PC-3 (cell line): Measurements from ENCODE around the gene CHRM4. TPM values are rescaled to one million over a fixed set of nuclear protein-coding genes. Genes with fewer than 3 reads are reported as not detected.

Experiments
- ATAC-seq: fragments of 200-7000 bp; cut with Tn5 transposase; 2 replicates; pipeline ENCODE4 v1.9.1; 2020; ENCODE audit warnings: mild to moderate bottlenecking, moderate library complexity
- BruUV-seq: library from RNA; stranded (reverse); fragments of 400-500 nt; replicated peaks from 2 replicates; lab custom pipeline; 2021; lab: Mats Ljungman, UMichigan
- CTCF ChIA-PET: fragments of 300-600 bp; sonication (Branson Sonifier 250); formaldehyde crosslinking; loops from one replicate; lab custom pipeline; 2022; ENCODE audit warnings: antibody characterized with exemption; lab: Charles Lee
- POLR2A ChIA-PET: fragments of 300-600 bp; sonication (Branson Sonifier 250); formaldehyde crosslinking; loops from one replicate; lab custom pipeline; 2022; ENCODE audit warnings: antibody characterized with exemption; ENCODE audit not compliant: unreplicated experiment; lab: Charles Lee
- DNase-seq: peaks from one replicate; pipeline ENCODE4 v3.0.0-alpha.2; 2015
- H2AFZ ChIP-seq: fragments of 300-600 bp; sonication (generic); 2 replicates; pipeline ENCODE4 v1.6.0; 2016; ENCODE audit warnings: antibody characterized with exemption, low read length
- H3F3A ChIP-seq: fragments of 300-600 bp; sonication (generic); one replicate; pipeline ENCODE4 v1.6.0; 2017; ENCODE audit warnings: antibody characterized with exemption, low read length, control low read depth, mild to moderate bottlenecking; ENCODE audit not compliant: unreplicated experiment
- H3K27ac ChIP-seq: fragments of 300-600 bp; sonication (generic); 2 replicates; pipeline ENCODE4 v1.5.1; 2016; ENCODE audit warnings: mild to moderate bottlenecking, low read length
- H3K27me3 ChIP-seq: fragments of 300-600 bp; sonication (generic); 2 replicates; pipeline ENCODE4 v1.6.1; 2016; ENCODE audit warnings: low read length, mixed read lengths
- H3K36me3 ChIP-seq: fragments of 300-600 bp; sonication (generic); 2 replicates; pipeline ENCODE4 v1.6.1; 2016; ENCODE audit warnings: low read depth, mixed run types, low read length, mixed read lengths
- H3K4me1 ChIP-seq: fragments of 300-600 bp; sonication (generic); 2 replicates; pipeline ENCODE4 v1.5.1; 2016; ENCODE audit warnings: low read length; ENCODE audit not compliant: insufficient read depth
- H3K4me2 ChIP-seq: fragments of 300-600 bp; sonication (generic); 2 replicates; pipeline ENCODE4 v1.6.0; 2016; ENCODE audit warnings: low read length
- H3K4me3 ChIP-seq: fragments of 300-600 bp; sonication (generic); 2 replicates; pipeline ENCODE4 v1.5.1; 2016; ENCODE audit warnings: mild to moderate bottlenecking, low read length, mixed read lengths
- H3K79me2 ChIP-seq: fragments of 300-600 bp; sonication (generic); 2 replicates; pipeline ENCODE4 v1.6.1; 2017; ENCODE audit warnings: low read length, mixed read lengths
- H3K9ac ChIP-seq: fragments of 300-600 bp; sonication (generic); 2 replicates; pipeline ENCODE4 v1.6.0; 2016; ENCODE audit warnings: mild to moderate bottlenecking, low read length
- H3K9me2 ChIP-seq: fragments of 300-600 bp; sonication (generic); replicated peaks from 2 replicates; pipeline ENCODE4 v1.6.1; 2016; ENCODE audit warnings: mixed run types, low read length, mixed read lengths
- H3K9me3 ChIP-seq: fragments of 300-600 bp; sonication (generic); 2 replicates; pipeline ENCODE4 v1.6.1; 2016; ENCODE audit warnings: low read length, mixed read lengths
- H4K20me1 ChIP-seq: fragments of 300-600 bp; sonication (generic); 2 replicates; pipeline ENCODE4 v1.6.1; 2016; ENCODE audit warnings: low read length, mixed read lengths
- EZH2 ChIP-seq: fragments of 300-600 bp; sonication (generic); IDR thresholded peaks from one replicate; pipeline ENCODE4 v1.6.1; 2017; ENCODE audit warnings: antibody characterized with exemption, mild to moderate bottlenecking, low read length; ENCODE audit not compliant: unreplicated experiment
- EZH2phosphoT487 ChIP-seq: fragments of 300-600 bp; sonication (generic); IDR thresholded peaks from 2 replicates; pipeline ENCODE4 v1.6.1; 2018; ENCODE audit warnings: mild to moderate bottlenecking, antibody characterized with exemption, low read length, borderline replicate concordance
- intact Hi-C: fragments of 100-400 bp; cut with micrococcal nuclease; formaldehyde crosslinking; loops from 2 replicates; pipeline ENCODE4 v1.9.0; 2023
- total RNA-seq: library from RNA; depleted of rRNA; stranded (reverse); fragments of >200 nt; gene quantifications from 2 replicates; pipeline ENCODE4 v1.2.3, GENCODE V29; 2014
- TF ChIP-seq, protein P1 (sequence below): fragments of 300-600 bp; sonication (generic); conservative IDR thresholded peaks from 2 replicates; pipeline ENCODE4 v1.5.1; 2017; ENCODE audit warnings: antibody characterized with exemption, low read depth, mild to moderate bottlenecking, low read length

The CHRM4 gene
- total RNA-seq, 1 experiment from 2014 or later, result not detected

GRCh38 chr11:46337626-46338345 lies 53.8 kb downstream of the CHRM4 start:
- Histone ChIP-seq H3F3A (no peaks in the 10 kb centered on the region), H3K9ac (no peak overlapping the region), H3K27me3 (no peaks in the 10 kb centered on the region), H4K20me1 (no peaks in the 10 kb centered on the region), H3K36me3 (no peaks in the 10 kb centered on the region), H3K4me1 (peaks cover 13% of the 10 kb centered on the region; the same call in 1 of the 2 replicates), H3K79me2 (no peaks in the 10 kb centered on the region), H3K9me3 (no peaks in the 10 kb centered on the region), H3K27ac (no peak overlapping the region), H3K4me3 (no peak overlapping the region), H3K4me2 (no peak overlapping the region), H3K9me2 (no peaks in the 10 kb centered on the region), H2AFZ (no peak overlapping the region)
- TF ChIP-seq, protein P1, sequence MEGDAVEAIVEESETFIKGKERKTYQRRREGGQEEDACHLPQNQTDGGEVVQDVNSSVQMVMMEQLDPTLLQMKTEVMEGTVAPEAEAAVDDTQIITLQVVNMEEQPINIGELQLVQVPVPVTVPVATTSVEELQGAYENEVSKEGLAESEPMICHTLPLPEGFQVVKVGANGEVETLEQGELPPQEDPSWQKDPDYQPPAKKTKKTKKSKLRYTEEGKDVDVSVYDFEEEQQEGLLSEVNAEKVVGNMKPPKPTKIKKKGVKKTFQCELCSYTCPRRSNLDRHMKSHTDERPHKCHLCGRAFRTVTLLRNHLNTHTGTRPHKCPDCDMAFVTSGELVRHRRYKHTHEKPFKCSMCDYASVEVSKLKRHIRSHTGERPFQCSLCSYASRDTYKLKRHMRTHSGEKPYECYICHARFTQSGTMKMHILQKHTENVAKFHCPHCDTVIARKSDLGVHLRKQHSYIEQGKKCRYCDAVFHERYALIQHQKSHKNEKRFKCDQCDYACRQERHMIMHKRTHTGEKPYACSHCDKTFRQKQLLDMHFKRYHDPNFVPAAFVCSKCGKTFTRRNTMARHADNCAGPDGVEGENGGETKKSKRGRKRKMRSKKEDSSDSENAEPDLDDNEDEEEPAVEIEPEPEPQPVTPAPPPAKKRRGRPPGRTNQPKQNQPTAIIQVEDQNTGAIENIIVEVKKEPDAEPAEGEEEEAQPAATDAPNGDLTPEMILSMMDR, result no peak
- no peak for TF ChIP-seq EZH2phosphoT487
- TF ChIP-seq EZH2, result no peak
- ATAC-seq (no peak), DNase-seq (no peak)
- intact Hi-C loops, result no loop called here
- BruUV-seq, result no TSS peak
- POLR2A ChIA-PET, result no interaction called here
- CTCF ChIA-PET, result no interaction called here

DNA sequence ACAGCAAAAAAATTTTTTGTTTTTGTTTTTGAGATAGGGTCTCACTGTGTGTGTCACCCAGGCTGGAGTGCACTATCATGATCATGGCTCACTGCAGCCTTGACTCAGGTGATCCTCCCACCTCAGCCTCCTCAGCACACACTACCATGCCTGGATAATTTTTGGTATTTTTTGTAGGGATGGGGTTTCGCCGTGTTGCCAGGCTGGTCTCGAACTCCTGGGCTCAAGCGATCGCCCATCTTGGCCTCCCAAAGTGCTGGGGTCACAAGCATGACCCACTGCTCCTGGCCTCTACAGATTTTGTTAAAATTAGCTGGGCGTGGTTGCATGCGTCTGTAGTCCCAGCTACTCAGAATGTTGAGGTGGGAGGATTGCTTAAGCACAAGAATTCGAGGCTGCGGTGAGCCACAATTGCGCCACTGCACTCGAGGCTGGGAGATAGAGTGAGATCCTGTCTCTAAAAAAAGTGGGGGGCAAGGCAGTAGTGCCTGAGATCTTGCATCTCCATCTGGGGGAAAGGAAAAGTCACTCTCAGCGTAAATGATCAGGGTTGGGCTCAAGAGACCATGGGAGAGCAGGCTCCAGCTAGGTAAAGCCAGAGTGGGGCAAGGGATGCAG lies 54.9 kb downstream of the CHRM4 start:
- intact Hi-C loops, result no loop called here
- CTCF ChIA-PET, result no interaction called here
- no TSS peak for BruUV-seq
- Histone ChIP-seq H2AFZ (no peak overlapping the region), H3K9ac (no peak overlapping the region), H3K4me1 (peaks cover 13% of the 10 kb centered on the region; the same call in 1 of the 2 replicates), H3K79me2 (no peaks in the 10 kb centered on the region), H3K4me2 (no peak overlapping the region), H3K27me3 (no peaks in the 10 kb centered on the region), H3K9me3 (no peaks in the 10 kb centered on the region), H3F3A (no peaks in the 10 kb centered on the region), H3K9me2 (no peaks in the 10 kb centered on the region), H3K27ac (no peak overlapping the region), H3K36me3 (no peaks in the 10 kb centered on the region), H3K4me3 (no peak overlapping the region), H4K20me1 (no peaks in the 10 kb centered on the region)
- no peak for DNase-seq
- POLR2A ChIA-PET, result no interaction called here
- TF ChIP-seq, protein P1, result no peak
- TF ChIP-seq EZH2 (no peak), EZH2phosphoT487 (no peak)
- no peak for ATAC-seq
